Stimulated activated CD4-positive, alpha-beta T cell treated with anti-CD3 and anti-CD28 coated beads, Interleukin-1b, Interleukin-23, amount 100 ng/mL, for 24 hours (primary cell): ENCODE measurements around the gene SERPINE1.
"Not testable (repeated sequence)": the region's sequence is repeated elsewhere in the genome, so short reads cannot be mapped to it uniquely, and the experiment has no call there.

Experiments used
- DNase-seq, 4 experiments: peaks; one replicate each; pipeline ENCODE4 v3.0.0-alpha.2; 2020; ENCODE audit warnings: low read depth in 4 of 4, low spot score in 1 of 4

SERPINE1 gene

GRCh38 chr7:101126651-101127459 lies at the start of gene SERPINE1:
SERPINE1 (plus strand) TSS chr7:101127104; CDS start chr7:101128394, 1,290 bp downstream.
- peak in 1 of 4 experiments; percentile 22 for DNase-seq

GRCh38 chr7:101077303-101078086 lies 49.4 kb upstream of the SERPINE1 start:
- DNase-seq = peak; percentile 65 to 83 (median 74)

- DNase-seq = no peak
These were observed 45.5 kb upstream of the SERPINE1 start for GRCh38 chr7:101081432-101081831.

GRCh38 chr7:101084865-101085161 lies 42.1 kb upstream of the SERPINE1 start:
- DNase-seq = no peak

GRCh38 chr7:101085162-101085964 lies 41.5 kb upstream of the SERPINE1 start, which contains the start of gene TRIM56:
TRIM56 (plus strand) TSS chr7:101085481; CDS start chr7:101087313, 1,832 bp downstream.
- DNase-seq = peak; percentile 32 to 73 (median 54)

- DNase-seq = no peak
These were observed 39.4 kb upstream of the SERPINE1 start for GRCh38 chr7:101087334-101088068.

- no peak for DNase-seq
These were observed 38.9 kb upstream of the SERPINE1 start for GRCh38 chr7:101088069-101088425.

- no peak for DNase-seq
These were observed 37.9 kb upstream of the SERPINE1 start for GRCh38 chr7:101088858-101089529.

- DNase-seq = no peak
These were observed 37.0 kb upstream of the SERPINE1 start for GRCh38 chr7:101089876-101090275.

- DNase-seq = not testable (repeated sequence)
These were observed 34.5 kb upstream of the SERPINE1 start for GRCh38 chr7:101092266-101092905.

GRCh38 chr7:101093906-101094305 lies 33.0 kb upstream of the SERPINE1 start:
- no peak for DNase-seq

GRCh38 chr7:101094376-101094775 lies 32.5 kb upstream of the SERPINE1 start:
- DNase-seq = no peak

GRCh38 chr7:101094791-101095375 lies 32.0 kb upstream of the SERPINE1 start:
- DNase-seq = peak in 1 of 4 experiments; percentile 21

- no peak for DNase-seq
These were observed 30.5 kb upstream of the SERPINE1 start for GRCh38 chr7:101096331-101096956.

GRCh38 chr7:101096957-101097347 lies 30.0 kb upstream of the SERPINE1 start:
- no peak for DNase-seq

- no peak for DNase-seq
These were observed 29.3 kb upstream of the SERPINE1 start for GRCh38 chr7:101097561-101097960.

- peak in 3 of 4 experiments; percentile 30 to 56 (median 42) for DNase-seq
These were observed 26.7 kb upstream of the SERPINE1 start for GRCh38 chr7:101099969-101100781.
